HG02970 (cell line): ENCODE data around the gene AKNA.
A peak's percentile ranks its signal among the peaks of the same experiment; 100 is the strongest.

Experiments
- ATAC-seq: cut with Tn5 transposase; IDR thresholded peaks from one replicate; pipeline ENCODE4 v1.9.1; 2021; ENCODE audit warnings: mild to moderate bottlenecking, moderate library complexity, moderate number of reproducible peaks; ENCODE audit not compliant: unreplicated experiment, low FRiP score

Gene AKNA

DNA sequence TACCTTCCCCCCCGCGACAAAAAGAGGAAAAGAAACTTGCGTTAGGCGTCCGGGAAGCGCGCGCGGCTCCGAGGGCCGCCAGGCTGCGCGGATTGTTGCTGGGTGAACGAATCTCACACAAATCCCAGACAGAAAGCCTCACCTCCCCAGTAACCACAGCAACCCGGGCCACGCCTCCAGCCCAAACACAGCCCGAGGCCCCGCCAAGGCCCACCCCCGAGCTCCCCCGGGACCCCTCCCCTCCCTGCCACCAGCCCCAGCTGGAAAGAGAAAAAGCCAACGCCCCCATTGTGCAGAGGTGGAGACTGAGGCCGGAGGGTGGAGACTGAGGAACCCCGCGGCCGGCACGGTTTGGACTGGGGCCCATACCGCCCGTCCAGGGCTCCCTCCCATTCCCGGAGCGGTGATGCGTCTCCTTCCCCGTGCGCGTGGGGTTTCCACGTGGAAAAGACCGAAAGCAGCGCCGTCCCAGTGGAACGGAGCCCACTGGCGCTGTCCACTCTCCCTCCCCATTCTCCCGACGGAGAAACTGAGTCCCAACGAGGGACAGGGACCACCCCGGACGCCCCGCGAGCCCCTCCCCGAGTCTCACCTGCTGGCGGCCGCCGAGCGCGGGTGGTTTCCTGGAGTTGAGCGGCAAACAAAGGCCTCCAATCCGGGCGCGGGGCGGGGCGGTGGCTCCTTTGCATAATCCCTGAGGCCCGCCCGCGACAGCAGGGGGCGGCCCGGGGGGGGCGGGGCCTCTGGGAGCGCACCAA lies 10.2 kb upstream of the AKNA start:
- peak; percentile 80 for ATAC-seq

DNA sequence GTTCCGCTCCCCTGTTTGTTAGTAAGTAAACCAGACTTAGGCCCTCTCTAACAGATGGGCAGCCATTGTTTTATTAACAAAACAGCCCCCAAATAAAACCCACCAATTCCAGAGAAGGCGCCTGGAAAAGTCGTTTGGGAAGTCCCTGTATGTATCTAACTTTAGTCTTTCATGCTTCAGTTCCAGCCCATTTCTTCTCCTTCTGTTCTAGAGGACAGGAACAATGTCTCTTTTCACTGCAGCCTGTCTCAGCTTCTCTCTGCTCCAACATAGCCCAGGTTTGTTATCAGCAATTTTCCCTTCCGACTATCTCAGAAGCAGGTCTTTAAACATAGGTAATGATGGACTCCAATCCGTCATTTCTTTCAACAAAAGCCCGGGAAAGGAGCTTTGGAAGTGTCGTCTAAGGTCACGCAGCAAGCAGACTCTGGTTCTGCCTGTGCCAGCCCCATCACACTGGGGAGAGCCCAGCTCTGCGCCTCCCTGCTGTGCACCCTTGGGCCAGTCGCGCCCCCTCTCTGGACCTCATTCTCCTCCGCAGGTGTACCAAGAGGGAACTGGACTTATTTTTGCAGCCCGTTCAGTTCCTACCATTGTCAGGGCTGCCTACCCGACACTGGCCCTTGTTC lies 9.6 kb upstream of the AKNA start:
- no peak for ATAC-seq

- no peak for ATAC-seq
Measured at GRCh38 chr9:114396558-114397218, 8.9 kb upstream of the AKNA start.

- no peak for ATAC-seq
Measured at GRCh38 chr9:114395768-114396167, 8.0 kb upstream of the AKNA start.

GRCh38 chr9:114395334-114395617 lies 7.5 kb upstream of the AKNA start:
- ATAC-seq, result no peak

GRCh38 chr9:114394523-114395333 lies 6.9 kb upstream of the AKNA start:
- ATAC-seq, result no peak

DNA sequence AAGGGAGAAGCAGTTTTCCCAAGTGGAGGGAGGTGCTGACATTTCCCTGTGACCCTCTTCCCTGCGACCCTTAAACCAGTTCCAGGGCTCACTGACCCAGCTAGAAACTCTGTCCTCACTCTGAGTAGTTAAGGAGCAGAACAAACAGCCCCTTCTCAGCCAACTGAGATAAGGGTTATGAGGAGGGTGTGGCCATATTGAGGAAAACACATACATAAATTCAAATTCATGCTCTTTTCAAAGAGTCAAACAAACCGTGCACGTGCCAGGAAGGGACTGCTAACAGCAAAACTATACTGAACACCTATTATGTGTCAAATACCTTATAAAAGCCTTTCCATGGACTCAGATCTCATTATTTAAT lies 4.9 kb upstream of the AKNA start:
- no peak for ATAC-seq

GRCh38 chr9:114390952-114391351 lies 3.2 kb upstream of the AKNA start:
- no peak for ATAC-seq

DNA sequence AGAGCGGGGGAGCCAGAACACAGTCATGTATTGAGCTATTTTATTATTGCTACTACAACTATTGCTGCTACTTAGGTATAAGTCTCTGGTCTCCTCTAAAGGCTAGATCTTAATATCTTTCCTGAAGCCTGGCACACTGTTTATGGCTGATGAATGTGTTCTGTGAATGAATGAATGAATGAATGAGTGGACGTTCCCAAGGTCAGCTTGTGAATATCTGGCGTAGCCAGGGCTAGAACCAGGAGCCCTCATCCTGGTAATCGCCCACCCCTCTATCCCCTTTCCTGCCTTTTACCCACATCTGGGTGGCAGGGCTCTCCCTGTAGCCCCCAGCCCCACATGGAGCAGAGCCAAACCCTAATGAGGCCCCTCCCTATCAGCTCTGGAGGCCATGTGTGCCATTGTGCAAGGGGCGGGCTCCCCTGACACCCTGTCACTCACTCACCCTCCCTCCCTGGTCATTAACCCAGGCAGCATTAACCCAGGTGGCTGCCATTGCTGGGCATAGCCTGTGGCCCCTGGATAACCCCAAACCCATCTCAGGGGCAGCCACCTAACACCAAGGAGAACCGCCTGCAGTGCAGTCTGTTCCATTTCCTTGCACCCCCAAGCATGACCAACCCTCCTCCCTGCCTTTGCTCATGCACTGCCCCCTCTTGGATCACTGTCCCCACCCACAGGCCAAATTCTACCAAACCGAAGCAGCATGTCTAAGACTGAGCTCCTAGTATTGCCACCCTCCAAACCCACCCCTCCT lies 2.0 kb upstream of the AKNA start:
- no peak for ATAC-seq

- no peak for ATAC-seq
Measured at GRCh38 chr9:114388764-114389375, 1.1 kb upstream of the AKNA start.

GRCh38 chr9:114388357-114388682 lies 538 bp upstream of the AKNA start:
- no peak for ATAC-seq

DNA sequence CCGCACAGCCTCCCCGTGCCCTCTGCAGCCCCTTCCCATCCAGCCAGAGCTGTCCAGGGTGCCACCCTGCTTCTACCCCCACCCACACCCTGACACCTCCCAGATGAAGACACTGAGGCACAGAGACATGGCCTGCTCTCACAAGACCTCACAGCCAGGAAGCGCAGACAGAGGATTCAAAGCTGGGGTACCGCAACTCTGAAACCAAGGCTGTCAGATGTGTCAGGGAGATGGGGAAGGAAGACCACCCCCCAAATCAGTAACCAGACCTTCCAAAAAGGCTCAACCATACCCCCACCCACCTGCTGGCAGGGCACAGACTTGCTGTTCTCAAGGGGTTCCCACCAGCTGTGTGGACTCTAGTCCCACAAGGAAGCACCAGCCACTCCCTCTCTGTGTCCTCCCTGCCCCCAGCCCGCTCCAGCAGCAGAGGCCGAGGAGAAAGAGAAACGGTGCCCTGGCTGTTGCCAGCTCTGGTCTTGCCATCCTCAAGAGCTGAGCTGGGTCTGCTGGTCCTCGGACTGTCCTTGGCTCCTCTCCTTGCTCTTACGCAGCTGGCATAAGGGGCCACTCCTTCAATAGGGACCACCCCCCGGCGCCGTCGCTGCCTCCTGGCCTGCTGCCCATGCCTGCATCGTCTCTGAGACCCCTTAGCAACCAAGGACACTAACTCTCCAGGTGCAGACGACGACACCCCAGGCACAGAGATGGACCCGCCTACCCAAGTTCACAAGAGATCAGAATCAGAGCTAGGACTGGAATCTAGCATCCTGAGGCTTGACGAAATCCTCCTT lies 699 bp downstream of the AKNA start:
- no peak for ATAC-seq

DNA sequence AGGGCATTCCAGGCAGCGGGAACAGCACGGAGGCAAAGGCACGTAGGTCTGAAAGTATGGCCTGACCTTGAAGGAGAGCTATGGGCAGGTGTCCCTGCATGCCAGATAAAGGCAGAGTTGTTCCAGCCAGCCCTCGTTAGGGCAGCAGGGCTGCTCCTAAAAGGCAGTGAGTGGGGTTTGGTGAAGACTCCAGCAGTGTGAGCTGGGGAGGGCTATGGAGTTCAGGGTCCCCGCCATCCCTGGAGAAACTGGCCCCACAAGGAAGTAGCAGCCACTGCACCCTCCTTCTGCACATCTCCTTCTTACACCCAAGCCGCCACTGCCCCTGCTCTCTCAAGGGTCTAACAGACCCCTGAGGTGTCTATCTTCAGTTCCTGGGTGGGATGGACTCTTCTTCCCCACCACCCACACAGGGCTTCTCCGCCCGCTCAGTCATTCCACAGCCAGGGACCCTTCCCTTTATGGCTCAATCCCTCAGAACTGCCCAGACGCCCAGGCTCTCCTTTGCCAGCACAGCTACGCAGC lies 1.4 kb downstream of the AKNA start:
- ATAC-seq, result no peak

- ATAC-seq, result peak; percentile 74
Measured at GRCh38 chr9:114385397-114386181, 2.2 kb downstream of the AKNA start.

DNA sequence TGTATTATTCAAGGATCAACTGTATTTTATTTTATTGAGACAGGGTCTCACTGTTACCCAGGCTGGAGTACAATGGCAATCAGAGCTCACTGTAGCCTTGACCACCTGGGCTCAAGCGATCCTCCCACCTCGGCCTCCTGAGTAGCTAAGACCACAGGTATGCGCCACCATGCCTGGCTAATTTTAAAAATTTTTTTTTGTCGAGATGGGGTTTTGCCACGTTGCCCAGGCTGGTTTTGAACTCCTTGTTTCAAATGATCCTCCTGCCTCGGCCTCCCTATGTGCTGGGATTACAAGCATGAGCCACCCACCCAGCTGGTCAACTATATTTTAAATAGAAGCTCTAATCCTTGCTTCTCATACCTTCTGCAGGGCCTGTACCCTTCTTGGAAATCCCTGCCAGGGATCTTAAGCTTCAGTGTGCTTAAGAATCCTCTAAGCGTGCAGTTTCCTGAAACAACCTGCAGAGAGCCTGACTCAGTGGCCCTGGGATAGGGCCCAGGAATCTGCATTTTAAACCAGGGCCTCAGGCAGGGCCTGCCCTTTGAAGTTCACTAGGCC lies 2.9 kb downstream of the AKNA start:
- no peak for ATAC-seq

GRCh38 chr9:114384341-114384740 lies 3.4 kb downstream of the AKNA start:
- no peak for ATAC-seq

GRCh38 chr9:114383521-114384231 lies 4.1 kb downstream of the AKNA start:
- ATAC-seq, result no peak
